Fibroblast of lung (primary cell): Measurements from ENCODE around the gene PTPN7.

ENCODE experiments used
- CTCF ChIP-seq, 2 donors: IDR thresholded peaks in 1 of 2; conservative IDR thresholded peaks in 1 of 2; 1 replicate in 1 of 2; 2 replicates in 1 of 2; pipeline ENCODE4 v1.5.1; 2011 to 2012; ENCODE audit warnings: low read length in 2 of 2, control low read depth in 1 of 2, inconsistent platforms in 1 of 2, low read depth in 1 of 2, mild to moderate bottlenecking in 1 of 2
- EZH2 ChIP-seq: IDR thresholded peaks from 2 replicates; pipeline ENCODE4 v1.5.1; 2012; ENCODE audit warnings: low read length, control low read depth, mild to moderate bottlenecking; ENCODE audit errors: missing control alignments

GRCh38 chr1:202110977-202111376 is 49.4 kb downstream of the PTPN7 start:
- no peak for TF ChIP-seq CTCF (conservative IDR thresholded peaks at IDR 0.05 in 1 of 2, IDR thresholded peaks at IDR 0.05 in 1 of 2; ENCODE audit: low read depth in 1 of 2, low read length in 2 of 2)
- no peak for TF ChIP-seq EZH2
